Stimulated activated CD8-positive, alpha-beta memory T cell treated with anti-CD3 and anti-CD28 coated beads, Interleukin-2, amount 100 ng/mL, for 1 hour (primary cell): ENCODE data around the gene TAOK3.
"Not testable (repeated sequence)": the region's sequence is repeated elsewhere in the genome, so short reads cannot be mapped to it uniquely, and the experiment has no call there.

ENCODE experiments used
- DNase-seq, 2 donors: peaks; one replicate each; pipeline ENCODE4 v3.0.0-alpha.2; 2020; ENCODE audit warnings: low read depth in 2 of 2

The TAOK3 gene

DNA sequence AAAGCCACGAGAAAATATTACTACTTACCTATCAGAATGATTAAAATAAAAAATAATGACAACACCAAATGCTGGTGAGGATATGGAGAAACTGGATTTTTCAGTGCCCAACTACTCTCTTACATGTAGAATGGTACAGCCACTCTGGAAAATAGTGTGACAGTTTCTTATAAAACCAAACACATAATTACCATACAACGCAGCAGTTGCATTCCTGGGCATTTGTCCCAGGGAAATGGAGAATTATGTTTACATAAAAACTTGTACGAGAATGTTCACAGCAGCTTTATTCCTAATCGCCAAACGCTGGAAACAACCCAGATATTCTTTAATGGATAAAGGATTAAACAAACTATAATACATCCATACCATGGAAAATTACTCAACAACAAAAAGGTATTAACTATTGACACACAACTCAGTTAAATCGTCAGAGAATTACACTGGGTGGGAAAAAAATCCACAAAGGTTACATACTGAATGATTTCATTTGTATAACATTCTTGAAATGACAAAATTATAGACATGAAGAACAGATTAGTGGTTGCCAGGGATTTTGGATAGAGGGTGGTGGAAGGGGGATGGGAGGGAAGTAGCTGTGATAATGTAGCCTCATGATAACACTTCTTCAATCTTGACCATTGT is 35.4 kb downstream of the TAOK3 start:
- DNase-seq, result no peak

DNA sequence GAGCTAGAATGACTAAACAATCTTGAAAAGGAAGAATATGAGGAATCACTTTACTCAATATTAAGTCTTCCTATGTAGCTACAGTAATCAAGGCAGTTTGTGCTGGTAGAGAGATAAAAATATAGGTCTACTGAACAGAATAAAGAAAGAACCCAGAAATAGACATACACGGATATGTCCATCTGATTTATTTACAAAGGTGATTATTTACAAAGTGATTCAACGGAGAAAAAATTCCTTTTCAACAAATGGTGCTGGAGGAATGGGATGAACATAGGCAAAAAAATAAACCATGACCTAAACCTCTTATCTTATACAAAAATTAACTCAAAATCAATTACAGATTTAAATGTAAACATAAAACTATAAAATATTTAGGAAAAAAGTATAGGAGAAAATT is 36.6 kb downstream of the TAOK3 start:
- no peak for DNase-seq

DNA sequence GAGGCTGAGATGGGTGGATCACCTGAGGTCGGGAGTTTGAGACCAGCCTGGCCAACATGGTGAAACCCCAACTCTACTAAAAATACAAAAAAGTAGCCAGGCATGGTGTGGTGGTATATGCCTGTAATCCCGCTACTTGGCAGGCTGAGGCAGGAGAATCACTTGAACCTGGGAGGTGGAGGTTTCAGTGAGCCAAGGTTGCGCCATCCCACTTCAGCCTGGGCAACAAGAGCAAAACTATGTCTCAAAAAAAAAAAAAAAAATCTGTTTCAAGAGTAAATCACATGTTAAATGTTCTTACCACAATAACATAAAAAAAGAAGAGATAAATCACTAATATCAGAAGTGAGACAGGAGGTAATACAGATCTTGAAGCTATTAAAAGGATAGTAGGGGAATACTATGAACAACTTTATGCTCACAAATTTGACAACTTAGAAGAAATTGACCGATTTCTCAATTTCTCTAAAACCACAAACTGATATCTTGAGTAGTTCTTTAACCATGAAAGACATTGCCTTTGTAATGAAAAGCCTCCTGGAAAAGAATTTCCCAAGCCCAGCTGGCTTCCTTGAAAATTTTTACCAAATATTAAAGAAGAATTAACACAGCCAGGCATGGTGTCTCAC is 37.7 kb downstream of the TAOK3 start:
- DNase-seq, result no peak

DNA sequence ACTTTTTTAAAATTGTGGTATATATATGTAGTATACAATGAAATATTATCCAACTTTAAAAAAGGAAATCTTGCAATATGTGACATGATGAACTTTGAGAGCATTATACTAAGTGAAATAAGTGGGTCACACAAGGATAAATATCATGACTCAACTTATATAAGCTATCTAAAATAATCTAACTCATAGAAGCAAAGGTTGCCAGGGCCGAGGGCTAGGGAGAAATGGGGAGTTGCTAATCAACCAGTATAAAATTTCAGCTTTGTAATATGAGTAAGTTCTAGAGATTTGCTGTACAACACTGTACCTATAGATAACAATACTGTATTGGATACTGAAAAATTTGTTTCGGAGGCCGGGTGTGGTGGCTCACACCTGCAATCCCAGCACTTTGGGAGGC is 38.5 kb downstream of the TAOK3 start:
- DNase-seq, result no peak

DNA sequence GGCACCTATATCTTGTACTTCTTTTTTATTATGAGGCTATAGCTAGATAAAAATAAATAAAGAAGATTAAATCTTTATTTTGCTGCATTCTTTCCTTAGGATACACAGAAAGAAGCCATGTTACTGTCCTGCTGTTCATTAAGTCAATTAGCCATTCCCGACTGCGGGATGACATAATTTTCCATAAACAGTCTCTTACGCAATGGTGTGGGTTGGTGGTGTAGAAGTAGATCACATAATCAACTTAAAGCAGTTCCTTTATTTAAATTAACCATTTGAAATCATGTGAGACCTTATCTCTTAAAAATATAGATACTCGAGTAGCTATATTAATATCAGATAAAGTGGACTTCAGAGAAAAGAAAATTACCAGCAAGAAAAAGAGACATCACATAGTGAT is 40.2 kb downstream of the TAOK3 start:
- DNase-seq, result no peak

DNA sequence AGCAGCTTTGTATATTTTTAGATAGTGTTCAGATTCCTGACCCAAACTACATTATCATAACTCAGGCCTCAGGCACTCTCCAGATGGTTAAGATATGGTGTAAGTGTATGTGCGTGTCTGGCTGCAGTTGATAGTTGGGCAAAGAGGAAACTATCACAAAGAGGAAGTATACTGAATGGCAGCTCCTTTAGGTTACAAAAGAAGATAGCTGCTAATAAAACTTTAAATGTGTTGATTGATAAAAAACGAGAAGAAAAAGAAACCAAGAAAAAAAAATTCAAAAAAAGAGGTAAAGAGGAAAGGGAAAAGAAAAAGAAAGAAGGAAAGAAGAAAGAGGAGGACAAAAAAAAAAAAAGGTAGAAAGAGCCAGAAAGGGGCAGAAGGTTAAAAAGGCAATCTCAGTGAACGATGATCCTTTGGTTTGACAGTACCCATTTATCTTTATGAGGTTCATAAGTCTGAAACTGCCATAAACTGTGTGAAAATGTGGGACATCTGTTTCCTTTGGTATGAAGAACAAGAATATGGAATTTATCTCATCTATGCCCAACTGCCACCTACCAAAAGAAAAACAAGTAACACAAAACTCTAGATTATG is 42.2 kb downstream of the TAOK3 start:
- no peak for DNase-seq

DNA sequence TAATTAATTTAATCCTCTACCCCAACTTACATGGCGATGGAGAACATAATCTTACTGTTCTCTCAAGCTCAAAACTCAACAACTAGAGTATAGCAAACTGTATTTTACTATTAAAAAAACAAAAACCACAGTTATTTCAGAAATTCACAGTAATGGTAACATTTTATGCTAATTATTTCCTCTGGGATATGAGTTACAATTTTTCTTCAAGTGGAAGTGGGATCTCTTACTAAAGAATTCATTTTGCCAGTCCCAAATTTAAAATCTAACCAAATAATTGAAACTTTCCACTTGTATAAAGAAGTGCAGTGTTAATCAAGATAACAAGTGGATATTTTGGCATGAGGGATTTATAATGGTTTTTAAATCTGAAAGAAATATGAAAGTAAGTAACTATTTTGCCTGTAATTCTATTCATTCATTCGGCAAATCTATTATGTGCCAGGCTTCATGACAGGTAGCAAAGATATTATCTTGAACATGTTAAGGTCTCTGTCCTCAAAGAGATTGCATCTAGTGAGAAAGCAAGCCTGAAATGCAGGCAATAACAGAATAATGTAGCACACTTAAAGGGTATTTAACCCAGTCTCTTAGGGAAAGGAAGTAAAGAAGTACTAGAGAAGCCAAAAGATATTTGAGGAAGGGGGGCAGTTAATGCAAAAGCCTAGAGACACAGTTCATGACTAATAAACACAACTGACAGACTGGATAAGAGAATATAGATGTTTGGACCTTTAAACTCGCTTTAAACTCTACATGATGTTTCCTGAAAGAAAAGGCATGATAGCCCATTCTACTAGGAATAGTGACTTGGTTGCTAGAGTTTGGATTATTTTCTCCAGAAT is 44.0 kb downstream of the TAOK3 start:
- DNase-seq, result no peak

DNA sequence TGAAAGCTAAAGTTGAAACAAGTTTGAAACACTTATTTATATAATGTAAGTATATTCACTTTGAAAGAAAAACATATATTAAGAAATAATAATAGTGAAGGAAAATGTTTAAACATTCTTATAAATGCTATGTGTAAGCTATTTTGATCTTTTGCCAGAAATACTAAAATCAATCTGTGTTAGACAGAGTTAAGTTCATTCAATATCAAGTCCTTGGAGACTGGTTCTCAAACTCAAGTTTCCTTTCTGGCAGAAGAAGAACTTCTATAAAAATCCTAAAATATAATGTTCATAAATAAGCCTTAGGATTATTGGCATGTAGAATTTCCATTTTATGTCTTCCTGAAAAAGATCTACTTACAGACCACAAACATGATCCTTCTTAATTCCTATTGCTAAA is 45.3 kb downstream of the TAOK3 start:
- DNase-seq, result no peak

DNA sequence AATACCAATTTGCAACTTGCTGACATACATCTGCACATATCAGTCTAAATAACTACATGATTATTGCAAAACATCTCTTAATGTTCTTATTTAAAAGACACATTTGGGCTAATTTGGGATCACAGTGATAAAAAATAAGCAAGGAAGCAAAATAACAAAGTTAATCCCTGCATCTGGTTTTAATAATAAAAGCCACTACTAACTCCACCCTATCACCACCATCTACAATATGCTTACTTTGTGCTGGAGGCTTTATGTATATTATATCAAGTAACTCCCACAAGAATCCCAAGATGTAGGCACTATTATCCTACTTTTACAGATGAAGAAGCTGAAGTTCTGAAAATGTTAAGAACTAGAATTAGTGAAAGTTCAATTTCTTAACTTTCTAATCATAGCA is 45.7 kb downstream of the TAOK3 start:
- no peak for DNase-seq

DNA sequence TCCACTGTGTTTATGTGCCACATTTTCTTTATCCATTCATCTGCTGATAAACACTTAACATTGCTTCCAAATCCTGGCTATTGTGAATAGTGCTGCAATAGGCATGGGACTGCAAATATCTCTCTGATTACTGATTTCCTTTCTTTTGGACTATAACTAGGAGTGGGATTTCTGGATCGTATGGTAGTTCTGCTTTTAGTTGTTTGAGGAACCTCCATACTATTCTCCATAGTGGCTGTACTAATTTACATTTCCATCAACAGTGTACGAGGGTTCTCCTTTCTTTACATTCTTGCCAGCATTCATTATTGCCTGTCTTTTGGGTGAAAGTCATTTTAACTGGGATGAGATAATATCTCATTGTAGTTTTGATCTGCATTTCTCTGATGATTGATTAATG is 47.6 kb downstream of the TAOK3 start:
- DNase-seq, result no peak

DNA sequence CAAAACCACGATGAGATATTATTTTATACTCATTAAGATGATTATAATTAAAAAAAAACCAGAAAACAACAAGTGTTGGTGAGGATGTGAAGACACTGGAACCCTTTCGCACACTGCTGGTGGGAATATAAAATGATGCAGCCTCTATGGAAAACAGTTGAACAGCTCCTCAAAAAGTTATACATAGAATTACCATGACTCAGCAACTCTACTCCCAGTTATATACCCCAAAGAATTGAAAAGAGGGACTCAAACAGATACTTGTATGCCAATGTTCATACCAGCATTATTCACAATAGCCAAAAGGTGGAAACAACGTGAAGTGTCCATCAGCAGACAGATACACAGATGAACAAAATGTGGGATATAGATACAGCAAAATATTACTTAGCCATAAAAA is 53.1 kb downstream of the TAOK3 start:
- no peak for DNase-seq

DNA sequence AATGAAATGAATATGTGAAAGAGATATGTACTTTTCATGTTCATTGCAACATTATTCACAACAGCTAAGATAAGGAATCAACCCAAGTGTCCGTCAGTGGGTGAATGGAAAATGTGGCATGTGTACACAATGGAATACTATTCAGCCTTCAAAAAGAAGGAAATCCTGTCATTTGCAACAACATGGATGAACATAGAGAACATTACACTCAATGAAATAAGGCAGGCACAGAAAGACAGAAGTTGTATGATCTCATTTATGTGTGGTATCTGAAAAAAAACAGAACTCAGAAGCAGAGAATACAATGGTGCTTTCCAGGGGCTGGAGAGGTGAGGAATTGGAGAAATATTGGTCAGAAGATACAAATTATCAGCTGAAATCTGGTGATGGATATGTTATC is 54.0 kb downstream of the TAOK3 start:
- DNase-seq, result no peak

DNA sequence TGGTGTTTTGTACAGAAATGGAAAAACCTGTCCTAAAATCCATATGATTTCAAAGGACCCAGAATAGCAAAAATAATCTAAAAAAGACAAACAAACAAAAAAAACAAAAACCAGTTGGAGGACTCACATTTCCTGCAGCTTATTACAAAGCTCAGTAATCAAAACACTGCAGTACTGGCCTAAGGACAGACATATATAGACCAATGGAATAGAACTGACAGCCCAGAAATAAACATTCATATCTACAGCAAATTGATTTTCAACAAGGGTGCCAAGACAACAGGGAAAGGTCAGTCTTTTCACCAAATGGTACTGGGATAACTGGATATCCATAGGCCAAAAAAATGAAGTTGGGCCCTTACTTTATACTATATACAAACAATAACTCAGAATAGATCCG is 55.0 kb downstream of the TAOK3 start:
- no peak for DNase-seq

DNA sequence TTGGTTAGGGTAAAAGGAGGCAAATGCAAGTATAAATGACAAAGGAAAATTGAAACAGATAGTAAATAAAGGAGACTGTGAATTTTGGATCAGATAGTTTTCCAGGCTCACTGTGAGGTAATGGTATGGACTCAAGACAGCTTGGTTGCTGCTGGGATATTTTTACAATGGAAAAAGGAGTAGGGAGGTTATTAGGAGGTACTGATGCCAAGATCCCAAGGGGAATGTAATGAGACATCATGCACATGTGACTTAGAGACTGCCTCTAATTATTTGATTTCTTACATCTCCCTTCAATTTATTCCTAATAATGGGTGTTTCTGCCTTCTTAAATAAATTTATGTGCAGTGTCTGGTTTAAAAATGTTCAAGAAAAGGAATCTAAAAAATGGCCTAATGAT is 56.9 kb downstream of the TAOK3 start:
- DNase-seq, result no peak

DNA sequence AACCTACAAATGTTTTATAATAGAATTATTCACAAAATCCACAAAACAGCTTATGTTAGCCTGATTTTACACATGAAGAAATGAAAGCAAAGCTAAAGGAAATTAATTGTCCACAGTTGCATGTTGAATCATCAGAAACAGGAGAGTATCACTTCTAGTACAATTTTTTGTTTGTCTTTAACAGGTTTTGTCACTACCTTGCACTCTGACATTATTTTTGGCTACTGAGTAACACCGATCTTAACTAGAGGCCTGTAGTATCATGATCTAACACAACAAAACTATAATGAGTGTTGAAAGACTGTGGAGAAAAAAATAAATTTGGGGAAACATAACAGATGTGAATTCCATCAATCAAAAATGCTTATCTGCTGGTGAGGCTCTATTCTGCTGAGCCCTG is 60.1 kb downstream of the TAOK3 start:
- no peak for DNase-seq

DNA sequence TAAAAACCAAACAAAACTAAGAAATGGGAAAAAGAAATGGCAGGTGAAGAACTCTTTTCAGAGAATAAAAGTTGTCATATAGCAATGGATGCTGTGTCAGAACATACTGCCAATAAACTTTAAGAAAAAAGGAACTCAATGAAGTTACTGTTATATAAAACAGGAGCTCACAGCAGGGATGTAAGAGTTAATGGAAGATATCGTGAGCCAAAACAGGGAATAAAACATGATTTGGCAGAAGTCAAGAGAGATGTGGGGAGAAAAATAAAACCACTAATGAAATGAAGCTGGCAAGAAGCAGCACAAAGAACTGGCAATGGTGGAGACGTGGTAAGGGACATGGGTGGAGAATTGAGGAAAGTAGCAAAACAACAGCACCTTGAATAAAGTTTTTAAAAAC is 61.0 kb downstream of the TAOK3 start:
- no peak for DNase-seq

DNA sequence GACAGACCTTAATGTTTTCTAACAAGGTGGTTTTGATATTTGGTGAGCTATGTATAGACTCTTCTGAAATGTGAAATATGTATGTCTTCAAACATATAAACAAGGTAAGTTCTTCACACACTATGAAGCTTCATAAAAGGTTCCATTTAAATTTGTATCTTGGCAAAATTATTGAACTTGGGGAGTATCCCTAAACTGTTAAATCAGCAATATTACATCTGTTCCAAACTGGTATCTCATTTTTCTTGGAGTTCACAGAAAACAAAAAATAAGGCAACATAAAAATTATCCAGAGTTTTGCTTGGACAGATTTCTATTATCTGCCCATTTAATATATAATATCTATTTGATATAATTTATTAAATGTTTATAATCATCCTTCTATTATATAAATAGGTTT is 62.4 kb downstream of the TAOK3 start:
- no peak for DNase-seq

DNA sequence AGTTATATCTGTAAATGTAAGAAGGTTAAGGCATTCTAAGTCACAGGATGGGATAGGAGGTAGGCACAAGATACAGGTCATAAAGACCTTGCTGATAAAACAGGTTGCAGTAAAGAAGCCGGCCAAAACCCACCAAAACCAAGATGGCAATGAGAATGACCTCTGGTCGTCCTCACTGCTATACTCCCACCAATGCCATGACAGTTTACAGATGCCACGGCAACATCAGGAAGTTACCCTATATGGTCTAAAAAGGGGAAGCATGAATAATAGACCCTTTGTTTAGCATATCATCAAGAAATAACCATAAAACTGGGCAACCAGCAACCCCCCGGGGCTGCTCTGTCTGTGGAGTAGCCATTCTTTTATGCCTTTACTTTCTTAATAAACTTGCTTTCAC is 64.7 kb downstream of the TAOK3 start:
- DNase-seq, result not testable (repeated sequence)

DNA sequence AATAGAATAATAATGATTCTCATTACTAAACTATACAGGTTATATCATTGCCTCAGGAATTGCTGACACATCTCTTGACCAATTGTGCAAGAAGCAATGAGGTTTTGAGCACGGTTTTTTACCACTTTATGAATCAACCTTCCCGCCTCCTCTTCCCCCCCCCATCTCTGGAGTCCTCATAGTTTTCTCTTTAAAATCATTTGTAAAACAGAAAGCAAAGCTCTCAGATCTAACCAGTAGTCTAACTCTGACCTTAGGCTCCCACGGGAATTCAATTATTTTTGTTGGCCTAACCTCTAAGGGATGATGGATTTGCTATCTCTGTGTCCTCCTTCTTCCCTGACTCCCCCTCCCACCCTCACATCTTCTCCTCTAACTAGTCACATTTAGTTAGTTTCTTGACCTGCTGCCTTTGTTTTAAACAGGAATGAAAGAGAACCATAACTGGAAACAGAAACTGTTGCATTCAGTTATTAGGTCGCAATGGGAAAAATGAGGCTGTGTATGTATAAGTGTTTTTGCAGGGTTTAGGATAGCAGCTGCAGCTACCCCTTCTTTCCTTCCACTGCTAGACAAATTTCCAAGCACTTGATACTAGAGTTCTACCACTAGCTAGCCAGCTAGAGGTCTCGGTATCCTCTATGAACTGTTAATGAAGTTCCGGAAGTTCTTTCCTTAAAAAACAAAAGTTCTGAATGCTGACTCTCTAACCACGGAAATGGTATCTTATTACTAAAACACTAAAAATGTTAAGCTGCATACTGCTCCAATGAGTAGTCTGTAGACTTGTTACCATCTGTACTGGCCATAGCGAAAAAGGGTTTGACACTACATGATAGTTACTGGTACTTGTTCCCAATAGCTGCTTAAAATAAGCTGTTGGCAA is 65.4 kb downstream of the TAOK3 start:
- no peak for DNase-seq

DNA sequence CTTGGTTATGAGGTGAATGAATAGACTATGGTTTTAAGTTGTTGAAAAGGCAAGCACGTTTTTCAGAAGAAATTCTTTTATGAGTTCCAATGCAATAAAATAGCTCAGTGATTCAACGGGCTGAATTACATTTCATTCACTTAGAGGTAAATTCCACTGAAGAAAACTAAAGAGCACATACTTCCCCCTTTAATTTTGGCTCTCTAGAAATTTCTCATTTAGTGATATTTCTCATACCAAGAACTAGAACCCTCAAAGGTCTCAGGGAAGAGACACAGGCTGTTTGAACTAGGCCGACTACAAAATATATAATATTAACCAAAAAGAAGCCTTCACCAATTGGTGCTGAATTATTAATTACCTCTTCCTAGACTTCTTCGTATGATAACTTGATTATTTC is 68.6 kb downstream of the TAOK3 start:
- no peak for DNase-seq

DNA sequence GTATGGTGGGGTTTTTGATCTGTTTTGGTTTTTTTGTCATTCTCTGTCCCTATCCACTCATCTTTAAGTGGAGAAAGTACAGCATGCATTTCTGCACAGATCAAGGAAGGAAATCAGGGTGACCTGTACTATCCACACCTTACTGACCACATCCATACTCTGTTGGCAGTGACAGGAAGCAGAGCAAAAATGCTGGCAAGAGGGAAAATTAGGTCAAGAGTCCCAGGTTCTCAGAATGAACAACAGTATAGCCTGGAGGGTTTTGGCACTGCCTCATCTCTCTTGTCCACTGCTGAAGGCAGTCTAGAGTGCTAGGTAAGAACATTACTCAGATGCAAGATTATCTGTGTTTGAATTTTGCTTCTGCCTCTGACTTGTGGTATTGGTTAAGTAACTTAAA is 70.7 kb downstream of the TAOK3 start:
- DNase-seq, result no peak
